Measurements from ENCODE around the gene UNC13D. TPM values are rescaled to one million over a fixed set of nuclear protein-coding genes. Genes with fewer than 3 reads are reported as not detected.
A peak's percentile ranks its signal among the peaks of the same experiment; 100 is the strongest.
"Not testable (repeated sequence)": the region's sequence is repeated elsewhere in the genome, so short reads cannot be mapped to it uniquely, and the experiment has no call there.

The UNC13D gene
- total RNA-seq, 3 donors from 2014 or later = 18.4 to 40.2 (median 23.0) TPM

DNA sequence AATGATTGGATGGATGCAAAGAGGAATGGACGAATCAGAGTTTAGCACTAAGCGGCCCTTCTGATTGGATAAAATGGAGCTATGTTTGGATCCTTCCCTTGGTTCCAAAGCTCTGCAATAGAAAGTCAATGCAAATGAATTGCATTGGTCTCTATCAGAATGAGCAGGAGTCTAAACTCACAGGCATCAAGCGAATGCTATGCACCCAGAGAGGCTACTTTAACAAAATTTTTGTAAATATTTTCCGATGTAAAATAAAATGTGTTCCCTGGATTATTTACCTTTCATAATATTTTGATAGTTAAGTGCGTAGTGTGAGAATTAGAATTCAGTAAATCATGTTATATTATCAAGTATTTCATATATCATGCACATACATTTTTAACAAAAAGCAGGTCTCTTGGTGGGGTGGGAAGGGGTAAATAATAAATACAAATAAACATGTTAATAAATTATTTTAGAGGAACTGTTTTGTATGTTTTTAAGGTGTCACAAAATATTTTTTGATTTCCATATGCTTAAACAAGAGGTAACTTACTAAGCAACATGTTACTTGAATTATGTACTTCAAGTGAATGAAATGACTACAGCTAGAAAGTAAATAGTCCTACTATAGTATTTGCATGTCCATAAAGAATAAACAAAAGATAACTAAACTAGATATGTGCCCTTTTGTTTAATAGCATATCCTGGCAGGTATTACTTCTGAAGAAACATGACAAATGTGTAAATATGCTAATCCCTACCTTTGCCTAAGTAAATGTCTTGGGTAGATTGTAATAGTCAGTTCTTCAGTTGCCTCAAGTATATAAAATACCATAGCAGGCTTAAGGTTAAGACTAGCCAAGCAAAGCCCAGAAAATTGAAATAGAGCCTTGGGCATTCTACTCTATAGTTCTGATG is 64.0 kb downstream of the UNC13D start:
- TF ChIP-seq, protein P1, sequence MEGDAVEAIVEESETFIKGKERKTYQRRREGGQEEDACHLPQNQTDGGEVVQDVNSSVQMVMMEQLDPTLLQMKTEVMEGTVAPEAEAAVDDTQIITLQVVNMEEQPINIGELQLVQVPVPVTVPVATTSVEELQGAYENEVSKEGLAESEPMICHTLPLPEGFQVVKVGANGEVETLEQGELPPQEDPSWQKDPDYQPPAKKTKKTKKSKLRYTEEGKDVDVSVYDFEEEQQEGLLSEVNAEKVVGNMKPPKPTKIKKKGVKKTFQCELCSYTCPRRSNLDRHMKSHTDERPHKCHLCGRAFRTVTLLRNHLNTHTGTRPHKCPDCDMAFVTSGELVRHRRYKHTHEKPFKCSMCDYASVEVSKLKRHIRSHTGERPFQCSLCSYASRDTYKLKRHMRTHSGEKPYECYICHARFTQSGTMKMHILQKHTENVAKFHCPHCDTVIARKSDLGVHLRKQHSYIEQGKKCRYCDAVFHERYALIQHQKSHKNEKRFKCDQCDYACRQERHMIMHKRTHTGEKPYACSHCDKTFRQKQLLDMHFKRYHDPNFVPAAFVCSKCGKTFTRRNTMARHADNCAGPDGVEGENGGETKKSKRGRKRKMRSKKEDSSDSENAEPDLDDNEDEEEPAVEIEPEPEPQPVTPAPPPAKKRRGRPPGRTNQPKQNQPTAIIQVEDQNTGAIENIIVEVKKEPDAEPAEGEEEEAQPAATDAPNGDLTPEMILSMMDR (IDR thresholded peaks at IDR 0.05) = peak; percentile 19
- intact Hi-C loops (cut with DNase I, micrococcal nuclease) = no loop called here
- H3K4me3 ChIP-seq = peak overlapping the region; percentile 97
- no peak for DNase-seq
- ATAC-seq = no peak
- H3K4me1 ChIP-seq (ENCODE audit: low read depth) = peaks cover 32% of the 10 kb centered on the region
- no peaks in the 10 kb centered on the region for H3K9me3 ChIP-seq
- H3K36me3 ChIP-seq (ENCODE audit: low read depth) = peaks cover 7% of the 10 kb centered on the region

GRCh38 chr17:75779250-75779986 is 64.8 kb downstream of the UNC13D start:
- peak overlapping the region; percentile 97 for H3K4me3 ChIP-seq
- peak; percentile 94 to 97 (median 96) for DNase-seq
- TF ChIP-seq, protein P1 (IDR thresholded peaks at IDR 0.05) = no peak
- intact Hi-C loops (cut with DNase I, micrococcal nuclease) = no loop called here
- peaks cover 32% of the 10 kb centered on the region for H3K4me1 ChIP-seq (ENCODE audit: low read depth)
- ATAC-seq = peak; percentile 79
- peaks cover 7% of the 10 kb centered on the region for H3K36me3 ChIP-seq (ENCODE audit: low read depth)
- H3K9me3 ChIP-seq = no peaks in the 10 kb centered on the region

DNA sequence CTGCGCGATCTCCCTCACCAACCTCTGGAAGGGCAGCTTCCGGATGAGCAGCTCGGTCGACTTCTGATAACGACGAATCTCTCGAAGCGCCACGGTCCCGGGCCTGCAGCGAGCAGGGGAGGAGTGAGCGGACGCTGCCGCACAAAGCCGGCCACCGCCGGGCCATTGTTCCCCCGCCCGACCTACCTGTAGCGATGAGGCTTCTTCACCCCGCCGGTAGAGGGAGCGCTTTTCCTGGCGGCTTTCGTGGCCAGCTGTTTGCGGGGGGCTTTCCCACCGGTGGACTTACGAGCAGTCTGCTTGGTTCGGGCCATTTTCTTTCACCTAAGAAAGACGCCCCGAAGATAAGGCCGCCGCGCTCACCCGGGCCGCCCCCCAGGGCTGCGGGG is 65.3 kb downstream of the UNC13D start:
- peak in 2 of 3 donors; percentile 71 to 84 for DNase-seq
- Histone ChIP-seq H3K4me1 (ENCODE audit: low read depth) (peaks cover 30% of the 10 kb centered on the region), H3K4me3 (peak overlapping the region; percentile 97), H3K9me3 (no peaks in the 10 kb centered on the region), H3K36me3 (ENCODE audit: low read depth) (peaks cover 7% of the 10 kb centered on the region)
- ATAC-seq = peak; percentile 34
- intact Hi-C loops (cut with DNase I, micrococcal nuclease) = no loop called here
- TF ChIP-seq, protein P1 (IDR thresholded peaks at IDR 0.05) = peak; percentile 33

- Histone ChIP-seq H3K4me3 (peak overlapping the region; percentile 97), H3K4me1 (ENCODE audit: low read depth) (peaks cover 26% of the 10 kb centered on the region)
- ATAC-seq; DNase-seq; H3K36me3 ChIP-seq (ENCODE audit: low read depth); intact Hi-C loops (cut with DNase I, micrococcal nuclease); H3K9me3 ChIP-seq: not testable (repeated sequence)
These were observed 65.9 kb downstream of the UNC13D start for GRCh38 chr17:75778066-75778860.

- DNase-seq = no peak
- Histone ChIP-seq H3K4me3 (no peak overlapping the region), H3K36me3 (ENCODE audit: low read depth) (peaks cover 7% of the 10 kb centered on the region), H3K4me1 (ENCODE audit: low read depth) (peaks cover 18% of the 10 kb centered on the region), H3K9me3 (no peaks in the 10 kb centered on the region)
- no peak for ATAC-seq
- TF ChIP-seq, protein P1 (IDR thresholded peaks at IDR 0.05) = no peak
- intact Hi-C loops (cut with DNase I, micrococcal nuclease) = no loop called here
These were observed 66.8 kb downstream of the UNC13D start for GRCh38 chr17:75777296-75777922.

Small RNA genes within 50 kb of the gene (microRNA-seq; reads per million reads assigned to microRNA genes)
- gene MIR4738 = 1.2 reads per million

Other genes with a start within 250 kb of the UNC13D start
- 10 to 100 TPM; 20.7 to 41.6 (median 27.5) TPM for gene SMIM5, start 211.0 kb downstream of the UNC13D start, total RNA-seq
- gene RECQL5, start 177.2 kb downstream of the UNC13D start, total RNA-seq = 10 to 100 TPM; 29.3 to 41.9 (median 30.1) TPM
- 10 to 100 TPM; 76.5 to 83.8 (median 76.9) TPM for gene SAP30BP, start 177.1 kb downstream of the UNC13D start, total RNA-seq
- 100 to 1,000 TPM; 153 to 307 (median 246) TPM for gene ITGB4, start 122.9 kb downstream of the UNC13D start, total RNA-seq
- gene GALK1, start 79.2 kb downstream of the UNC13D start, total RNA-seq = 10 to 100 TPM in 2 of 3 donors, 1 to 10 TPM in 1; 7.1 to 18.2 (median 18.2) TPM
- gene UNK, start 59.6 kb downstream of the UNC13D start, total RNA-seq = 10 to 100 TPM; 24.5 to 27.5 (median 25.7) TPM
- gene WBP2, start 10.9 kb upstream of the UNC13D start, total RNA-seq = 100 to 1,000 TPM in 1 of 3 donors, 10 to 100 TPM in 2; 99.1 to 114 (median 99.8) TPM
- 10 to 100 TPM; 44.5 to 77.4 (median 53.4) TPM for gene TRIM47, start 34.2 kb upstream of the UNC13D start, total RNA-seq
- 10 to 100 TPM; 13.7 to 23.8 (median 15.4) TPM for gene TRIM65, start 52.5 kb upstream of the UNC13D start, total RNA-seq
- 10 to 100 TPM; 87.0 to 98.0 (median 89.4) TPM for gene MRPL38, start 60.5 kb upstream of the UNC13D start, total RNA-seq
- gene FBF1, start 96.6 kb upstream of the UNC13D start, total RNA-seq = 10 to 100 TPM in 1 of 3 donors, 1 to 10 TPM in 2; 5.2 to 13.6 (median 5.5) TPM
- gene ACOX1, start 134.8 kb upstream of the UNC13D start, total RNA-seq = 100 to 1,000 TPM; 128 to 272 (median 154) TPM
- 10 to 100 TPM; 16.1 to 36.4 (median 23.1) TPM for gene TEN1, start 134.8 kb upstream of the UNC13D start, total RNA-seq
- gene CDK3, start 156.5 kb upstream of the UNC13D start, total RNA-seq = 10 to 100 TPM in 2 of 3 donors, 1 to 10 TPM in 1; 7.9 to 16.8 (median 12.5) TPM
- gene EVPL, start 182.9 kb upstream of the UNC13D start, total RNA-seq = 10 to 100 TPM; 13.3 to 22.6 (median 16.3) TPM
- gene SRP68, start 228.1 kb upstream of the UNC13D start, total RNA-seq = 10 to 100 TPM; 47.3 to 86.6 (median 53.0) TPM
- gene GALR2, start 230.4 kb upstream of the UNC13D start, total RNA-seq = 1 to 10 TPM in 1 of 3 donors, not detected in 2; 4.2 TPM
- 1 to 10 TPM in 1 of 3 donors, not detected in 2; 1.4 TPM for gene ZACN, start 234.8 kb upstream of the UNC13D start, total RNA-seq

Measured in mucosa of descending colon (tissue), 3 donors.